Mesenteric fat pad (tissue), 1 donor: ENCODE results near the gene HRH2. TPM values are rescaled to one million over a fixed set of nuclear protein-coding genes. Genes with fewer than 3 reads are reported as not detected.
"Not testable (repeated sequence)": the region's sequence is repeated elsewhere in the genome, so short reads cannot be mapped to it uniquely, and the experiment has no call there.

ENCODE experiments used
- DNase-seq: peaks from one replicate; pipeline ENCODE4 v3.0.0-alpha.2; 2020; ENCODE audit warnings: low spot score
- total RNA-seq: library from RNA; stranded (reverse); fragmentation: NEBNext Ultra II Directional; extraction: Animal tissue kit (Norgen Biotek cat#: 25700); gene quantifications from one replicate; pipeline ENCODE4 v1.2.1, GENCODE V29; 2021
- donor health status: DM: yes; HTN: yes; CAD: no.

HRH2 gene
- total RNA-seq, 1 donor from 2014 or later, result 12.5 TPM

- DNase-seq, result peak; percentile 53
Observed at GRCh38 chr5:175712313-175712680, 54.4 kb downstream of the HRH2 start.

- DNase-seq, result peak; percentile 45
Observed at GRCh38 chr5:175712681-175713085, 54.8 kb downstream of the HRH2 start.

DNA sequence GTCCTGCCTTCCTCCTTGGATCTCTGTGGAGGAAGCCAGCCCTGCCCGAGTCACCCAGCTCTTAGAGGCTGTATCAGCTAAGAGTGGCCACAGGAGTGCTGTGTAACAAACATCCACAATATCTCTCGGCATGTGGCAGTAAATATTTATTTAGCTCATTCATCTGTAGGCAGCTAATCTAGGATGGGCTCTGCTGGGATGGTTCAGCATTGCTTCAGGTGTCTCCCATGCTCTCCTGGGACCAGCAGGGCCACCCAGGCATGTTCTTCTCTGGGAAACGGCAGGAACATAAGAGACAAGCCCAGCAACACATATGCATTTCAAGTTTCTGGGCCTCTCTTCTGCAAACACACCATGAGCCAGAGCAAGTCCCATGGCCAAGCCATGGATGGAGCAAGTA is 56.1 kb downstream of the HRH2 start:
- DNase-seq, result peak; percentile 26

DNA sequence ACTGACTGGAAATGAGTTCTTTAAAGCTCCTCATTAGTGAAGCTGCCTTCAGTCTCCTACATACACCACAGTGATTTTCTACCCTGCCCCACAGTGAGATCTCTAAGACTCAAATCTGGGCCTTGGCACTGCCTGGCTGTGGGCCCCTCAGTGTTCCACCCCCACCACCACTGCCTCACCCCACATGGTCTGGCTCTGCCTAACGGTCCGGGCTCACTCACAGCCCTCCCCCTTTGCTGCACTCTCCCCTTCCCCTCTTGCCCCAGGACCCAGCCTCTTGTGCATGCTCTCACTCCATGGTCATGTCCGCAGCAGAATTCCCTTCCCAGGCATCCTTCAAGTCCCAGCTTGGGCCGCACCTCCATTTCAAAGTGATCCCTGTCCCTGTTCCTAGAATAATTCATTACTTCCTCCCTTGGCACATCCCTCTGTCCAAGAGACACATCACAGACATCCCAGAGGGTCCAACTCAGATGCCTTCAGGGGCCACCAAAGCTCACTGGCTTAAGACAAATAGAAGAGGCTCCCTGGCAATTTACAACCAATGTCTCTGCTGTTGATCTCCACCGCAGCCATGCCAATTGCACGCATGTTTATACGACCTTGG is 56.7 kb downstream of the HRH2 start:
- peak; percentile 24 for DNase-seq

GRCh38 chr5:175715627-175716522 is 58.0 kb downstream of the HRH2 start:
- peak; percentile 59 for DNase-seq

- peak; percentile 30 for DNase-seq
Observed at GRCh38 chr5:175717837-175718236, 60.0 kb downstream of the HRH2 start.

- peak; percentile 89 for DNase-seq
Observed at GRCh38 chr5:175718401-175719108, 60.7 kb downstream of the HRH2 start.

- not testable (repeated sequence) for DNase-seq
Observed at GRCh38 chr5:175719109-175719432, 61.2 kb downstream of the HRH2 start.

DNA sequence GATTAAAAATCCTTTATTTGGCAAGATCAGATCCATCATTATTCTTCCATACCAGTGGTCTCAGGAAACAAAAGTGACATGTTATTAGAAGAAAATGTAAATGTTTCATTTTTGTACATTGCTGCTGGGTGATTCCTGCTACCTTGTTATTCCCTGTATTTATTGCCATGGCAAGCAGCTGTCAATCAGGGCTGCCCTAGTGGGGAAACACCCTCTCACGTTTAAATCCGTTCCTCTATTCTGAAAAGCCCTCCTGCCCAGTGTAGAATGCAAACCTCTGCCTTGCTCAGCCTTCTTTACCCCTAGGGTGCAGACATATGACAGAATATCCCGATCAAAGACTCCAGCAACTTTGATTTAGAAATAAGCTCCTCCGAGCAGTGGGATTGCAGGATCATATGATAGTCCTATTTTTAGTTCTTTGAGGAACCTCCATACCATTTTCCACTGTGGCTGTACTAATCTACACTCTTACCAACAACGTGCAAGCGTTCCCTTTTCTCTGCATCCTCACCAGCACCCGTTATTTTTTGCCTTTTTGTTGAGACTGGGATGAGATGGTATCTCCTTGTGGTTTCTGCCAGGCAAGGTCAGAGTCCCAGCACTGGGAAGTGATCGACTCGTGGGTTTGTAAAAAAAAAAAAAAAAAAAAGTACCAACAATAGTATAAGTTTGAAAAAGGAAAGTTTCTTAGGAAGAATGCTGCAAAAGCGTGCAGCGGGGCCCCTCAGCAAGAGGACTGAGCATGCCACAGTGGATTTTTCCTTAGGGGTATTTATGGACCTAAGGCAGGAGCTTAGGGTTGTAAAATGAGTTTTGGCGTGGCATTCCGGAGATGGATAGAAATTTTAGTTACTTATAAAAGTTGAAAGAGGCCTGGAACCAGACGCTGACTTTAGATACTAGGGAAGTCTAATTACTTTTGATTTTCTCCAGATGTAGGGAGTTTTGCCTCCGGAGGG is 66.7 kb downstream of the HRH2 start:
- peak; percentile 33 for DNase-seq

DNA sequence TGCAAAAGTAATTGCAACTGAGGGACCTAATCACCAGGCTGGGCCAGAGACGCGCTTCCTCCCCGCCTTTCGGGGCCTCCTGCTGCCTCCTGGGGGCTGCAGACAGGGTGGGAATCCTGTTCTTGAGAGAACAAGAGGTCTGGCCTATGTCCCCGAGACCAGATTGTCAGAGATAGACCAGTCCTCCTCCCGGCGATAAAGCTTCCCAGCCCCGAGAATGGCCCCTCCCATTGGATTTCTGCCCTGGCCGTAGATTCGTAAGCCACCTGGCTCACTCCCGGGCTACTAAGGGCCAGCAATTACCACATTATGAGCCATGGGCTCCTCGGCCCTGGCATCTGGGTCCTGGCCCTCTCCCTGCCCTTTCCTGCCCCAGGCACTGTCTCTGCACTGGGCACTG is 70.4 kb downstream of the HRH2 start:
- DNase-seq, result no peak

- DNase-seq, result no peak
Observed at GRCh38 chr5:175728885-175729828, 71.3 kb downstream of the HRH2 start.

DNA sequence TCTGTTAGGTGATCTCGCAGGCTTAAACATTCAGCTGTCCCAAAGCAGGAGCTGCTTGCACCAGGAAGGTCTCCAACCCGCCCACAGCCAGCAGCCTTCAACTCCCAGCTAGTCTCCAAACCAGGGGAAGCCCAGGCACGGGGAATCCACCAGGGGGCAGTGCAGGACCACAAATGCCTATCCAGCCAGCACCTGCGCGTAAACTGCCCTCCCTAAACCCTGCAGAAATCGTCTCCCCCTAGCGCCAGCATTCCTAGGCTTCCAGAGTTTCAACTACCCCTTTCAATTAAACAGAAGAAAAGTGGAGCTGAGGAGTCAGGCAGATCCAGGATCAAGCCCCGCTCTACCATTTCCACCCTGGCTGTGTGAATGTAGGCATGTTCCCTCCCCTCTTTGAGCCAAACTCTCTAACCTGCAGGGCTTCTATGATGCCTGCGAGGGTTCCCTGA is 72.0 kb downstream of the HRH2 start:
- peak; percentile 93 for DNase-seq

GRCh38 chr5:175731172-175731571 is 73.3 kb downstream of the HRH2 start:
- no peak for DNase-seq

DNA sequence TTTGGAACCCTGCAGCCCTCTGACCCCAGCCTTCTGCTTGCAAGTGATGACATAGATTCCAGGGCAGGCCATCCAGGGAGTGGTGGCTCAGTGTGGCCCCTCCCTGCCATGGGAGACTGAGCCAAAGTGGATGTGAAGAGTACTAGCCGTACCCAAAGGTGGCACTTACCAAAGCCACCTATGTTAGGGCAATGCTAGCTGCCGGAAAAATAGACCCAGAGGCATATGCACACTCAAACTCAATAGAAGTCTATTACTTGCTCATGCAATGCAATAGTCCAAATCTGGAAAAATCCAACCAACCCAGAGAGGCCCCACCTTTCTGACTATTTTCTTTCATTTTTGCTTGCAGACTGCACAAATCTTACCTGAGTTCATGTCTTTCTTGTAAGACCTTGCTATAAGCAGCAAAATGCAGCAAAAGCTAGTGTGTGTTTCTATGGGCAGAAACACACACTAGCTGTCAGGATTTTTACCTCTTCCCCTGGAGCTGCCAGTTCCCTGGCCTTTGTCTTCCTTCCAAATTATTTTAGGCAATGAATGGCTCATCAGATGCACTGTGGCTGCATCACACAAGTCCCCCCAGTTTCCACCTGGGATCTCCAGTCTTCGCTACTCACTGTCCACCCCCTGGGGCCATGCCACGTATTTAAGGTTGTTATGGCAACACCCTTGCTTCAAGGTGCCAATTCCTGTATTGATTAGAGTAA is 74.0 kb downstream of the HRH2 start:
- DNase-seq, result no peak

- no peak for DNase-seq
Observed at GRCh38 chr5:175733017-175733416, 75.1 kb downstream of the HRH2 start.

DNA sequence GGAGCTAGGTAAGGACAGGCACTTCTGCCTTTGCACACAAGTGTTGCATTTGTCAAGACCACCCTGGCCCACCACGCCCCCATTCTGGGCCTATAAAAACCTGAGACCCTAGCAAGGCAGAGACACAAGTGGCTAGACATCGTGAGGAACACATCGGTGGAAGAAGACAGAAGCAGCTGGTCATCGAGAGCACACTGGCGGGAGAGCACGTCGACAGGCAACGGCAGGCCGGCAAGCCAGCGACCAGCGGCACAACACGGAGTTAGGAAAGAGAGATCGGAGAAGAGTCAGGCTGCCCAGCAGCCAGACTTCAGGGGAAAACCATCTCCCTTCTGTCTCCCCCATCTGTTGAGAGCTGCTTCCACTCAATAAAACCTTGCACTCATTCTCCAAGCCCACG is 76.1 kb downstream of the HRH2 start:
- DNase-seq, result no peak

- no peak for DNase-seq
Observed at GRCh38 chr5:175734501-175734900, 76.6 kb downstream of the HRH2 start.

DNA sequence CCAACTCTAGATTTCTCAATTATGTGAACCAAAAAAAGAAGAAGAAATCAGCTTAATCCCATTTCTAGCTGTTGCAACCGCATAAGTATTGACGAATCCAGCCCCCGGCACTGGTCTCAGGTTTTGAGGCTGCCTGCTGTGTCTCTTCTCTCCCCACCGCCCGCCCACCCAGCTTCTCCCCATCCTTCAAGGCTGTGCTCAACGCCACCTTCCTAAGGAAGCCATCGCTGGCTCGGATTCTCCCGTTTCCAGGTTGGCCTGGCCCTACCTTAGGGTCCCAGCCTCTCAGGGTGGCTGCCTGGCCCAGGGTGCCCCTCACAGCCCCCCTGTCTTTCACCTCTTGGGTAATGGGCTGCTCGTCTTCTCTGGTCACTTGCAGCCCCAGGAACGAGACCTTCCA is 77.8 kb downstream of the HRH2 start:
- peak; percentile 85 for DNase-seq

GRCh38 chr5:175736652-175737051 is 78.8 kb downstream of the HRH2 start:
- peak; percentile 65 for DNase-seq
